Measurements from ENCODE around the gene RASA3.
"Not testable (repeated sequence)": the region's sequence is repeated elsewhere in the genome, so short reads cannot be mapped to it uniquely, and the experiment has no call there.

The RASA3 gene

GRCh38 chr13:114082849-114083645 lies 49.4 kb downstream of the RASA3 start:
- DNase-seq (ENCODE audit: low read depth in 1 of 2, low spot score in 1 of 2), result no peak

GRCh38 chr13:114081761-114082681 lies 50.4 kb downstream of the RASA3 start:
- DNase-seq (ENCODE audit: low read depth in 1 of 2, low spot score in 1 of 2), result no peak

- no peak for DNase-seq (ENCODE audit: low read depth in 1 of 2, low spot score in 1 of 2)
These were observed 51.5 kb downstream of the RASA3 start for GRCh38 chr13:114080739-114081561.

- DNase-seq (ENCODE audit: low read depth in 1 of 2, low spot score in 1 of 2), result no peak
These were observed 52.6 kb downstream of the RASA3 start for GRCh38 chr13:114079601-114080536.

- no peak for DNase-seq (ENCODE audit: low read depth in 1 of 2, low spot score in 1 of 2)
These were observed 53.7 kb downstream of the RASA3 start for GRCh38 chr13:114078461-114079451.

- DNase-seq (ENCODE audit: low read depth in 1 of 2, low spot score in 1 of 2), result no peak
These were observed 54.5 kb downstream of the RASA3 start for GRCh38 chr13:114077933-114078325.

GRCh38 chr13:114077099-114077932 lies 55.1 kb downstream of the RASA3 start:
- no peak for DNase-seq (ENCODE audit: low read depth in 1 of 2, low spot score in 1 of 2)

- DNase-seq (ENCODE audit: low read depth in 1 of 2, low spot score in 1 of 2), result no peak
These were observed 55.9 kb downstream of the RASA3 start for GRCh38 chr13:114076329-114077090.

GRCh38 chr13:114075811-114076210 lies 56.6 kb downstream of the RASA3 start:
- DNase-seq (ENCODE audit: low read depth in 1 of 2, low spot score in 1 of 2), result not testable (repeated sequence)

- DNase-seq (ENCODE audit: low read depth in 1 of 2, low spot score in 1 of 2), result no peak
These were observed 57.6 kb downstream of the RASA3 start for GRCh38 chr13:114074671-114075315.

GRCh38 chr13:114073881-114074612 lies 58.4 kb downstream of the RASA3 start:
- no peak for DNase-seq (ENCODE audit: low read depth in 1 of 2, low spot score in 1 of 2)

- DNase-seq (ENCODE audit: low read depth in 1 of 2, low spot score in 1 of 2), result no peak
These were observed 60.0 kb downstream of the RASA3 start for GRCh38 chr13:114072421-114072820.

GRCh38 chr13:114071991-114072390 lies 60.4 kb downstream of the RASA3 start:
- DNase-seq (ENCODE audit: low read depth in 1 of 2, low spot score in 1 of 2), result no peak

GRCh38 chr13:114071410-114071809 lies 61.0 kb downstream of the RASA3 start:
- DNase-seq (ENCODE audit: low read depth in 1 of 2, low spot score in 1 of 2), result no peak

GRCh38 chr13:114070098-114070799 lies 62.2 kb downstream of the RASA3 start:
- DNase-seq (ENCODE audit: low read depth in 1 of 2, low spot score in 1 of 2), result no peak
